Activated gamma-delta T cell (primary cell): ENCODE measurements around the gene FLYWCH1.
A peak's percentile ranks its signal among the peaks of the same experiment; 100 is the strongest.
"Not testable (repeated sequence)": the region's sequence is repeated elsewhere in the genome, so short reads cannot be mapped to it uniquely, and the experiment has no call there.

Source experiments
- DNase-seq: peaks from one replicate; lab custom pipeline; 2025; lab: John Stamatoyannopoulos, UW

FLYWCH1 gene

DNA sequence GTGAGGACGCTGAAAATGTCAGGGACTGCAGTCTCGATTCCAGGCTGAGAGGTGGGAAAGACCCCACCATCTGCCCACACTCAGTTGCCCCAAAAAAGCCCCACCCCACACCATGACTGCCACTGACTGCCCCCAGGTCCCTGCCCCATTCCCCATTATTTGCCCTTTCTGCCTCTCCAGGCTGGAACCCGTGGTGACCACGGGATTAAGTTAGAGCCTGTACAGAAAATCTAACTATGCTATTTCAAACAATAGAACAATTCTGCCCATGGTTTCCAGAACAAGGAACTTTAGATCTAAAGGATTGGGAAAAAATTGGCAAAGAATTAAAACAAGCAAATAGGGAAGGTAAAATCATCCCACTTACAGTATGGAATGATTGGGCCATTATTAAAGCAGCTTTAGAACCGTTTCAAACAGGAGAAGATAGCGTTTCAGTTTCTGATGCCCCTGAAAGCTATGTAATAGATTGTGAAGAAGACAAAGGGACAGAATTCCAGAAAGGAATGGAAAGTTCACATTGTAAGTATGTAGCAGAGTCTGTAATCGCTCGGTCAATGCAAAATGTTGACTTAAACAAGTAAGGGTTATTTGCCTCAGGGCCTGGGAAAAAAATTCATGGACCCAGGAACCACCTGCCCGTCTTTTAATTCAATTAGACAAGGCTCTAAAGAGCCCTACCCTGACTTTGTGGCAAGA is 14.4 kb downstream of the FLYWCH1 start:
- no peak for DNase-seq

DNA sequence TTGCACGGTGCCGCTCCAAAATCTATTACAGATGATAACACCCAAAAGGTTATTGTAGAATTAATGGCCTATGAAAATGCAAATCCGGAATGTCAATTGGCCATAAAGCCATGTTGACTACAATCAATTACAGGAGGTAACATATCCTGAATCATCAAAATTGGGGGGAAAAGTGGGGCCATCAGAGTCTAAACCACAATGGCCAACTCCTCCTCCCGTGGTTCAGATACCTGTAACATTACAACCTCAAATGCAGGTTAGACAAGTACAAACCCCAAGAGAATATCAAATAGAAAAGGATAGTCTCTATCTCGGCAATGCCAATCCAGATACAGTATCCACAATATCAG is 14.9 kb downstream of the FLYWCH1 start:
- DNase-seq: no peak

DNA sequence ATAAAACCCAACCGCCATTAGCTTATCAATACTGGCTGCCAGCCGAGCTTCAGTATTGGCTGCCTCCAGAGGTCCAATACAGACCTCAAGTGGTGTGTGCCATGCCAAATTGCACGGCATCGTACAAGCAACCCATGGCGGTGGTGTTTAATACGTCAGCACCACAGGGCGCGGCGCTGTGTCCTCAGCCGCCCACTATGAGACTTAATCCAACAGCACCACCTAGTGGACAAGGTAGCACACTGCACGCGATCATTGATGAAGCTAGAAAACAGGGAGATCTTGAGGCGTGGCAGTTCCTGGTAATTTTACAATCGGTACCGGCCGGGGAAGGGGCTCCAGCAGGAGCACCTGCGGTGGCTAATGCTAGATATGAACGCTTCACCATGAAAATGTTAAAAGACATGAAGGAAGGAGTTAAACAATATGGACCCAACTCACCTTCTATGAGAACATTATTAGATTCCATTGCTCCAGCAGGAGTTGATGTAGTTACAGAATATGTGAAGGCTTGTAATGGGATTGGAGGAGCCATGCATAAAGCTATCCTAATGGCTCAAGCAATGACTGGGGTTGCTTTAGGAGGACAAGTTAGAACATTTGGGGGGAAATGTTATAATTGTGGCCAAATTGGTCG is 15.4 kb downstream of the FLYWCH1 start:
- DNase-seq: peak; percentile 45

DNA sequence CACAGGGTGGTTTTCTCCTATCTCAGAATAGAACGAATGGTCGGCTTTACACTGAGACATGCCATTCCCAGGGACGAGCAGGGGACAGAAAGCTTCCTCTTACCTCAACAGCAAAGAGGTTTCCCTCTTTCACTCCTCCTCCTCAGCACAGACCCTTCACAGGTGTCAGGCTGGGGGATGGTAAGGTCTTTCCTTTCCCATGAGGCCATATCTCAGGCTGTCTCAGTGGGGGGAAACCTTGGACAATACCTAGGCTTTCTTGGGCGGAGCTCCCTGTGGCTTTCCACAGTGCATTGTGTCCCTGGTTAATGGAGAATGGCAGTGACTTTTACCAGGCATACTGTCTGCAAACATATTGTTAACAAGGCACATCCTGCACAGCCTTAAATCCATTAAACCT is 16.4 kb downstream of the FLYWCH1 start:
- DNase-seq: not testable (repeated sequence)

DNA sequence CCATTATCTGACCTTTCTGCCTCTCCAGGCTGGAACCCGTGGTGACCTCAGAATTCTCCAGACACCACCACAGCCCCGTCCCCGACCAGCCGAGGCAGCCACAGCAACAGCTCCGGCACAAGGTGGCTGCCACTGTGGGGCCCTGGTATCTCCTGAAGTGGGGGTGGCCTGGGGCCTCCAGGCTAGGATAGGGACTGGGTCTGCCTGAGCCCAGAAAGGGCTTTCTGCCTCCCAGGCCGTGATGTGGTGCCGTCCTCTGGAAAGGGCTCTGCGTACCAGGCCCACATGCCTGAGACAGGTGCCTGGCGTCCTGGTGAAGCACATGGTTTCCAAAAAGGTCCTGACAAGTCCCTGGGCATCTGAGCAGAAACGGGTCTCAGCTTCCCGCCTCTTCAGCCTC is 17.1 kb downstream of the FLYWCH1 start:
- no peak for DNase-seq

DNA sequence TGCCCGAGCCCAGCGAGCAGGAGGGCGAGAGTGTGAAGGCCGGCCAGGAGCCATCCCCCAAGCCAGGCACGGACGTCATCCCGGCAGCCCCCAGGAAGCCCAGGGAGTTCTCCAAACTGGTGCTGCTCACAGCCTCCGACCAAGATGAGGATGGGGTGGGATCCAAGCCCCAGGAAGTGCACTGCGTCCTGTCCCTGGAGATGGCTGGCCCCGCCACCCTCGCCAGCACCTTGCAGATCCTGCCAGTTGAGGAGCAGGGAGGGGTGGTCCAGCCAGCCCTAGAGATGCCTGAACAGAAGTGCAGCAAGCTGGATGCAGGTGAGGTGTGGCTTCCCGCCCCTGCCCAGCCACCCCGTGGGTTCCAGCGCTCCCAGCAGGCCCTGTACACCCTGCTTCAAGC is 18.0 kb downstream of the FLYWCH1 start:
- no peak for DNase-seq

DNA sequence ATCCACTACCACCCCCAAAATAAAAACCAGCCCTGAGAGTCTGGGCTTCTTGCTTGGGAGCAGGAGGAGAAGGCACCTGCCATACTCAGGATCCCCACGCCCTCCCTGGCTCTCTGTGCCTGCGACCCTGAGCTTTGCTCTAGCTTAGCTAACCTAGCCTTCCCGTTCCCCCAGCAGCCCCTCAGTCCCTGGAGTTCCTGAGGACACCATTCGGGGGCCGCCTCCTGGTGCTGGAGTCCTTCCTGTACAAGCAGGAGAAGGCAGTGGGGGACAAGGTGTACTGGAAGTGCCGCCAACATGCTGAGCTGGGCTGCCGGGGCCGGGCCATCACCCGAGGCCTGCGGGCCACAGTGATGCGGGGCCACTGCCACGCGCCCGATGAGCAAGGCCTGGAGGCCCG is 18.5 kb downstream of the FLYWCH1 start:
- DNase-seq: no peak

DNA sequence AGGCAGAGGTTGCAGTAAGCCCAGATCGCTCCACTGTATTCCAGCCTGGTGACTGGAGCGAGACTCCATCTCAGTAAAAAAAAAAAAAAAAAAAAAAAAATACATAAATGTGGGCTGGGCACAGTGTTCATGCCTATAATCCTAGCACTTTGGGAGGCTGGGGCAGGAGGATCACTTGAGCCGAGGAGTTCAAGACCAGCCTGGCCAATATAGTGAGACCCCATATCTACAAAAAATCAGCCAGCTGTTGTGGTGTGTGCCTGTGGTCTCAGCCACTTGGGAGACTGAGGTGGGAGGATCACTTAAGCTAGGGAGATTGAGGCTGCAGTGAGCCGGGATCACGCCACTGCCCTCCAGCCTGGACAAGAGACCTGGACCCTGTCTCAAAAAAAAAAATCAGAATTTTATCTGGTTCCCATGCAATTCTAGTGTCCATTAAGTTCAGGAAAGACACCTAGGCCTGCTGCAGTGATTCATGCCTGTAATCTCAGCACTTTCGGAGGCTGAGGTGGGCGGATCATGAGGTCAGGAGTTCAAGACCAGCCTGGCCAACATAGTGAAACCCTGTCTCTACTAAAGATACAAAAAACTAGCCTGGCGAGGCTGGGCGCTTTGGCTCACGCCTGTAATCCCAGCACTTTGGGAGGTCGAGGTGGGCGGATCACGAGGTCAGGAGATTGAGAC is 19.6 kb downstream of the FLYWCH1 start:
- DNase-seq: not testable (repeated sequence)

DNA sequence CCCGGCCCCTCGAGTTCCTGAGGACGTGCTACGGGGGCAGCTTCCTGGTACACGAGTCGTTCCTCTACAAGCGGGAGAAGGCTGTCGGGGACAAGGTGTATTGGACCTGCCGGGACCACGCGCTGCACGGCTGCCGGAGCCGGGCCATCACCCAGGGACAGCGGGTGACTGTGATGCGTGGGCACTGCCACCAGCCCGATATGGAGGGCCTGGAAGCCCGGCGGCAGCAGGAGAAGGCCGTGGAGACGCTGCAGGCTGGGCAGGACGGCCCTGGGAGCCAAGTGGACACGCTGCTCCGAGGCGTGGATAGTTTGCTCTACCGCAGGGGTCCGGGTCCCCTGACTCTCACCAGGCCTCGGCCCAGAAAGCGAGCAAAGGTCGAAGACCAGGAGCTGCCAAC is 21.4 kb downstream of the FLYWCH1 start:
- no peak for DNase-seq

DNA sequence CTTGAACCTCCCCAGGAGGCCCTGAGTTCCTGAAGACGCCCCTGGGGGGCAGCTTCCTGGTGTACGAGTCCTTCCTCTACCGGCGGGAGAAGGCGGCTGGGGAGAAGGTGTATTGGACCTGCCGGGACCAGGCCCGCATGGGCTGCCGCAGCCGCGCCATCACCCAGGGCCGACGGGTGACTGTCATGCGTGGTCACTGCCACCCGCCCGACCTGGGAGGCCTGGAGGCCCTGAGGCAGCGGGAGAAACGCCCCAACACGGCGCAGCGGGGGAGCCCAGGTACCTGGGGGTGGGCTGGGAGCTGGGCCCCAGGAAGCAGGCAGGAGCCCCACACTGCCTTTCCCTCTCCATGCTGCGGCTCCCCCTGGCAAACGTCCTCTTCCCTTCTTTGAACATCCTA is 22.0 kb downstream of the FLYWCH1 start:
- no peak for DNase-seq

DNA sequence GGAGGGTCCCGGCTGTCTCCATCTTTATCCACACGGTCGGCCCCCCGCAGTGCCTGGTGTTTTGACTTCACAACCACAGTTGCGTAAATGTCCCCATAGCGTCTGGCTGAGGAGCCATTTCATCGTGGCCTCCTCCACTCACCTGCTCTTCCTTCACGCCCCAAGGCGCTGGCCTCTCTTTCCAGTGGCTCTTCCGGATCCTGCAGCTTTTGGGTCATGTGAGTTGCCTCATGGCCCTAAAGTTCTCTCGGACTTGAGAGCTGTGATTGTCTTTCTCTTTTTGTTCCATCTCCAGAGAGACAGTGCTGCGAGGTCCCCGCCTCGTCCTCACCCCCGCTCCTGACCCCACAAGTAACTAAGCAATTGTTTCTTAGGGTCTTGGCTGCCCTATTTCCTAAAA is 22.7 kb downstream of the FLYWCH1 start:
- DNase-seq: no peak

DNA sequence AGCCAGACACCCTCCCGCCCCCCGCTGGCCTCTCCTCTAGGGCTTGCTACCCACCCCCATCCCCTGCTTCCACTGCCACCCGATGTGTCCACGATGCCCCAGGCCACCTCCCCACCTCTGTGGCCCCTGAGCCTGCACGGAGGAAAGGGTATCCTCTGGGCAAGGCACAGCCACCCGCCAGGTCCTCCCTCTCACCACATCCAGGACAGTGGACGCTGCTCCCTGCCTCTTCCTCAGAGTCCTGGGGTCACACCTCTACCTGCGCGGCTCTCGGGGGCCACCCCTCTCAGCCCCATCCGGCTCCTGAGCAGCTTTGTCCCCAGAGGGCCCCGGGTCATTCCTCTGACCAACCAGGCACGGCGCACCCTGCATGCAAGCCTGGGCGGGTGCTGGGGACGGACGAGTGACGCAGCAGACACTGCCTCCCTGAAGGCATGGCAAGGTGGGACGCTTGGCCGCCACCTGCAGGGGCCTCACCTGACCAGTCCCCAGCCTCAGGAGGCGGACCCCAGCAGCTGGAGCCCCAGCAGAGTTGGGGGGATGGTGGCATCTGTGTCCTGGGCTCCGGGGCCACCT is 24.8 kb downstream of the FLYWCH1 start:
- no peak for DNase-seq

DNA sequence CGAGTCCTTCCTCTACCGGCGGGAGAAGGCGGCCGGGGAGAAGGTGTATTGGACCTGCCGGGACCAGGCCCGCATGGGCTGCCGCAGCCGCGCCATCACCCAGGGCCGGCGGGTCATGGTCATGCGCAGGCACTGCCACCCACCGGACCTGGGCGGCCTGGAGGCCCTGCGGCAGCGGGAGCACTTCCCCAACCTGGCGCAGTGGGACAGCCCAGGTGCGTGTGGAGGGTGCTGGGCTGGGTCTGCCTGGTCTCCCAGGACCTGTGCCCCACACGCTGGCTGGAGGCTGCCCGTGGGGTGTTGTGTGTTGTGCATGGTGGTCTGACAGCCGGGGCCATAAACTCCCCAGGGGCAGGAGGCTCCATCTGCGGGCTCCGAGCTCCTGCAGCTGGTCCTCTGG is 25.4 kb downstream of the FLYWCH1 start:
- DNase-seq: no peak

DNA sequence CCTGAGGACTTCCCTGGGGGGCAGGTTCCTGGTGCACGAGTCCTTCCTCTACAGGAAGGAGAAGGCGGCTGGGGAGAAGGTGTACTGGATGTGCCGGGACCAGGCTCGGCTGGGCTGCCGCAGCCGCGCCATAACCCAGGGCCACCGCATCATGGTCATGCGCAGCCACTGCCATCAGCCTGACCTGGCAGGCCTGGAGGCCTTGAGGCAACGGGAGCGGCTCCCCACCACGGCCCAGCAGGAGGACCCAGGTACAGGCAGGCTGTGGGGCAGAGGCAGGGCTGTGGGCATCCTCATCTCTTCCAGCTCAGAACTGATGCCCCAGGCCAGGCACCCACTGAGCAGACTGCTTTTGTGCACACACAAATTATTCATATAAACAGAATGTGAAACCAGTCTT is 26.5 kb downstream of the FLYWCH1 start:
- DNase-seq: no peak

DNA sequence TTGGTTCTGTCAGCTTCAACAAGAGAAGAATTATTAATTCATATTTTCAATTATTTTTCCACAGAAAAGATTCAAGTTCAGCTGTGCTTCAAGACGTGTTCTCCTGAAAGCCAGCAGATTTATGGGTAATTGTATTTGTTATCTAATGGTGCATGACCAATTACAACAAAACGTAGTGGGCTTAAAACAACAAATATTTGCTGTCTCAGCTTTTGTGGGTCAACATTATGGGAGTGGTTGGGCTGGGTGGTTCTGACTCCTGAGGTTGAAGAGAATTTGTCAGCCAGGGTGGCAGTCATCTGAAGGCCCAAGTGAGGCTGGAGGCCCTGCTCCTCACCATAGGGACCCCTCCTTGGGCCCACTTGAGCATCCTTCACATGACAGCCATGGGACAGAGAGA is 28.2 kb downstream of the FLYWCH1 start:
- DNase-seq: no peak

DNA sequence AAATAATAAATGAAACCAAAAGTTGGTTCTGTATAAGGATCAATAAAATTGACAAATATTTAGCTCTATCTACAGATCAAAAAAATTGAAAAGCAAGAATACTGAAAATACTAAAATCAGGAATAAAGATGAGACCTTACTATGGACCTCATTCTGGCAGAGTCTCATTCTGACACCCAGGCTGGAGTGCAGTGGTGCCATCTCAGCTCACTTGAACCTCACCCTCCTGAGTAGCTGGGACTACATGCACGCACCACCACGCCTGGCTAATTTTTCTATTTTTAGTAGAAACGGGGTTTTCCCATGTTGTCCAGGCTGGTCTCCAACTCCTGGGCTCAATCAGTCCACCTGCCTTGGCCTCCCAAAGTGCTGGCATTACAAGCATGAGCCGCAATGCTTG is 30.3 kb downstream of the FLYWCH1 start:
- DNase-seq: no peak

DNA sequence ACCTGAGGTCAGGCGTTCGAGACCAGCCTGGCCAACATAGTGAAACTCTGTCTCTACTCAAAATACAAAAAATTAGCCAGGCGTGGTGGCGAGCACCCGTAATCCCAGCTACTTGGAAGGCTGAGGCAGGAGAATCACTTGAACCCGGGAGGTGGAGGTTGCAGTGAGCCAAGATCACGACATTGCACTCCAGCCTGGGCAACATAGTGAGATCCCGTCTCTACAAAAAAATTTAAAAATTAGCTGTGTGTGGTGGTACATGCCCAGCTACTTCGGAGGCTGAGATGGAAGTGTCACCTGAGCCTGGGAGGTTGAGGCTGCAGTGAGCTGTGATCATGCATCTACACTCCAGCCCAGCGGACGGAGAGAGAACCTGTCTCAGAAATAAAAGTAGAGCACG is 32.0 kb downstream of the FLYWCH1 start:
- DNase-seq: not testable (repeated sequence)

DNA sequence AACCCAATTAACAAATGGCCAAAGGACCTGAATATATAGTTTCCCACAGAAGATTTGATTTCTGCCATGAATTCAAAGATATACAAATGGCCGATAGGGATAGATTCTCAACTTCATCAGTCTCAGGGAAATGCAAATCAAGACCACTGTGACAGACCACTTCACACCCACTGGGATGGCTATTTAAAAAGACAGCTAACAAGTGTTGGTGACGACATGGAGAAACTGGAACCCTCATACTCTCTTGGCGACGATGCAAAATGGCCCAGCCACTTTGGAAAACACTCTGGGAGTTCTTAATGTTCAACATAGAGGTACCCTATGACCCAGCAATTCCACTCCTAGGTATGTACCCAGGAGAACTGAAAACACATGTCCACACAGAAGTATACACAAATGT is 34.9 kb downstream of the FLYWCH1 start:
- DNase-seq: no peak

DNA sequence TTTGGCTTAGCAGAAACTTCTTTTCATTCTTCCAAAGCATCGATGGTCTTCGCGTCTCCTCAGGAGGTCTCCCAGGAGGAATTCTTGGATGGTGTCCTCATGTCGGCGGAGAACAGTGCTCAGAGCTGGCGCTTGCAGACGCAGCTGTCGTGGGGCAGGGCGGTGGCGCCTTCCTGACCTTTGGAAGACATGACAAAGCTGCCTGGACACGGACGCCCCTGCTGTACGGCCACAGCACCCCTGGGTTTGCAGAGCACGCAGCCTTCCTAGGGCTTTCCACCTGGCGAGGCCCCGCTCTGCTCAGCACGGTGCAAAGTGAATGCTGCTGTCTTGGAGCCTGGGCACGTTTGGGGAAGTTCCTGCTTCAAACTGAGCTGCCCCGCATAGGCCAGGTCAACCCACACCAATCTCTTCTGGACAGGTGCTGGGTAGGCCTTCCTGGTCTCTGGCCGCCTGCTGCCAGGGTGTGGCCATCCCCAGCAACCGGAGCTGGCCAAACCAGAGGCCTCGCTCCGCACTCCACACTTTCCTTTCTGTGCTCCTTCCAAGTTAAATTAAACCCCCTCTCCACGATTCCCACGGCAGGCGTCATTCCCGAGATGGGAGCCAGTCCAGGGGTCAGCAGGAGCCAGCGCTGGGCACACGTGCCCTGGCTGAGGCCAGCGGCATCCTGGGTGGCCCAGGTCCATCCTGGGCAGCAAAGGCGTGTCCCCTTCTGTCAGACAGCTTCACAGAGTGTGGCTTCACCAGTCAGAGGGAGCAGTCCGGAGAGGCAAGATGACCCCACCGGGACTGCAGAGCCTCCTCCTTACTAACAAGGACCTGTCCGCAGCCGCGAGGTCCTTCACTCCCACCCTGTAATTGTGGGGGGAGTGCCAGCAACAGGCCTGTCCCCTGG is 37.3 kb downstream of the FLYWCH1 start:
- no peak for DNase-seq

DNA sequence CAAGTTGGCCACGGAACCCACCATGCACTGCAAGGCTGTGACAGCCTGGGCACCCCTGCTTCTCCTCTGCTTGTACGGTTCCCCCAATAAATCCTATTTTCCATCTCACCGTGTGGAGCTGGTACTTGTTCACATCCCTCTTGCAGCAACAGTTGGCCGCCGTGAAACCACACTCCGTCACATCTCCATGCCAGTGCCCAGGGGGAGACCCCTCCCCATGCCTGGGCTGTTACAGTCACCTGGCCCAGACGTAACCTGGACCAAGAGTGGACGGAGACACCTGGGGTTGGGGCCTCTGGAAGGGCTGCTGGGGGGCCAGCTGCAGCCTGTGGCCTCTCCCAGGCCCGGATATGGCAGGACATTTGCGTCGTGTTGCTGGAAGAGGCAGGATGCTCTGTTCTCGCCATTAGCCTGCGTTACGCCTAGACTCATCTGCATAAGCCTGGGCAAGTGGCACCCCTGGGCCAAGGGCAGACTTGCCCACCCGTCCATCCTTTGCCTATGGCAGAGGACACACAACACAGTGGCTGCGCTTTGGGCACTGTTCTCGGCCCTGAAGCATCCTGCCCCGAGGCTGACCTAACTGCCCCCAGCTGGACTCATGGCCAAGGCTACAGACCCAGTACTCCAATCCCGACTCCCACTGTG is 38.1 kb downstream of the FLYWCH1 start:
- DNase-seq: no peak

DNA sequence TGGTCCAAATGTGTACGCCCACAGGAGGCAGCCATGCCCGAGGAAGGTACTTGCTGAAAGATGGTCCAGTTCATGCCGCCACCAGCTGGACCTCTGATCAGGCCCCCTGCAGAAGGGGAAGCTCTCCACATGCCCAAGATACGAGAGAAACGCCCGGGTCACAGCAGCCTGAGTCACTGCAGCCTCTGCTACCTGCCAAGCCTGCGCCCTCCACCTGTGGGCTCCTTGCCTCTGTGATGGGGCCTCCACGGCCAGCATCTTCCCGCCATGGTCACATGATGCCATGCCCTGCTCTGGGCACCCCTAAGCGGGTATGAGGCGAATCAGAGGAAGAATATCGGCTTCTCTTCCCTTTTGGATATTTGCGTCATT is 38.6 kb downstream of the FLYWCH1 start:
- no peak for DNase-seq

DNA sequence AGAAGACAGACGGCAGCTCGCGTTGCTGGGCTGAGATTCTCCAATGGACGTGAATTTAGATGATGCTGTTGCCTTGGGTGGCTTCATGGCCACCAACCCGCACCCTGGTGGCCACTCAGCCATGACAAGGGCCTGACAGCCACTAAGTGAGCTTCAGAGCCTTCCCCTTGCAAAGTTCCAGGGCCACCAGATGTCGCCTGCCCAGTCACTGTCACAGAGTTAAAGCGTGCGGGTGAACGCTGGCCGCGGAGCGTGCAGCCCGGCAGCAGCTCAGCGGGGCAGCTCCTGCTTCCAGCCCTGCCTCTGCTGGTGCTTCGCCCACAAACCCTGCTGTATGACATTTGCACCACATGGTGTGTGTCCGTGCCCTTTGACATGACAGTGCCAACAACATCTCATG is 39.0 kb downstream of the FLYWCH1 start:
- no peak for DNase-seq
